Measurements from ENCODE around the gene CABLES2. TPM values are rescaled to one million over a fixed set of nuclear protein-coding genes. Genes with fewer than 3 reads are reported as not detected.
"Not testable (repeated sequence)": the region's sequence is repeated elsewhere in the genome, so short reads cannot be mapped to it uniquely, and the experiment has no call there.

The CABLES2 gene
- total RNA-seq, 1 donor from 2014 or later = 1.0 TPM

GRCh38 chr20:62373631-62374179 is 33.4 kb downstream of the CABLES2 start:
- H3K4me3 ChIP-seq (ENCODE audit: low read length in 3 of 3); H3K27me3 ChIP-seq (ENCODE audit: control insufficient read depth in 3 of 3, insufficient read depth in 3 of 3, low read length in 3 of 3); H3K9me3 ChIP-seq (ENCODE audit: control insufficient read depth in 3 of 3, low read length in 3 of 3); H3K9ac ChIP-seq (ENCODE audit: low read depth in 1 of 3, low read length in 3 of 3); H3K36me3 ChIP-seq (ENCODE audit: control insufficient read depth in 3 of 3, insufficient read depth in 3 of 3, low read length in 3 of 3); H3K27ac ChIP-seq (ENCODE audit: low read depth, low read length): not testable (repeated sequence)
- peaks cover 31 to 51% (median 43%) of the 10 kb centered on the region in 3 donors for H3K4me1 ChIP-seq (ENCODE audit: control insufficient read depth in 3 of 3, insufficient read depth in 3 of 3, low read length in 3 of 3)

DNA sequence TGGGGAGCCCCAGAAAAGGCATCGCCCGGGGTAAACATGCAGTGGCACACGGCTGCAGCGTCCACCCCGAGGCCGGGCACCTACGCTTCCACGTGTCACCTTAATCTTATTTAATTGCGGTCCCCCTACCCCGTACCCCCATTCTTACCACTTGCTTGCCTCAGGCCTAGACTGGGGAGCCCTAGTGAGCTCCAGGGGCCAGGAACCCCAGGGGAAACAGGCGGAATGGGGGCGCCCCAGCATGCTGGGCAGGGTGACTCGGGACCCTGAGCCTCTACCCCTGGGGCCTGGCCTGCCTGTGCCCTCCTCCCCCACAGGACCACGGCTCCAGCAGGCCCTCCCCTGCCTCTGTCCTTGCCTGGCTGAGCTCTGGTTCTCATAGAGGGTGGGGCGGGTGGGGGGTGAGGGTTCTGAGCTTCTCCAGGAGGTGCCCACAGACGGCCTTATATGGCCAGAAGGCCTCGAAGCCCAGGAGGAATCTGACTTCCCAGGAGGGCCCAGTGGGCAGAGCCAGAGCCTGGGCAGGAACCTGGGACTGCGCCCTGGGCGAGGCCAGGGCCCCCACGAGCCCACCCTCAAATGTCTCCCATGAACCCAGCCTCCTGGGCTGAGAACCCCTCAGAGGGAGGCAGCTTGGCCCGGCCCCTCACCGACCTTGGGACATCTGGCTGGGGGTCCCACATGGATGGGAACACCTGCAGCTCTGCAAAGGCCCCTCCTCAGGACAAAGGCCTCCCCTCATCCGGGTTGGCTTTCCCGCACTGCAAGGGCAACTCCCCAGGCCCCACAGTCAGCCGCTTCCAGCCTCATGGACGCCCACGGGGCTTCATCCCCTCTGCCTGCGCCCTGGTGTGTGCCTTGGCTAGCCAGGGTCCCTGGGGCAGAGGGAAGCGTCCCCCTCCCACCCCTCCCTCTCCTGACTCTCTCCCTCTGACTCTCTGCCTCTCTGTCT is 34.8 kb downstream of the CABLES2 start:
- no peaks in the 10 kb centered on the region for H3K36me3 ChIP-seq (ENCODE audit: control insufficient read depth in 3 of 3, insufficient read depth in 3 of 3, low read length in 3 of 3)
- peaks cover 38 to 57% (median 51%) of the 10 kb centered on the region in 3 donors for H3K4me1 ChIP-seq (ENCODE audit: control insufficient read depth in 3 of 3, insufficient read depth in 3 of 3, low read length in 3 of 3)
- no peak overlapping the region for H3K9ac ChIP-seq (ENCODE audit: low read depth in 1 of 3, low read length in 3 of 3)
- H3K9me3 ChIP-seq (ENCODE audit: control insufficient read depth in 3 of 3, low read length in 3 of 3) = no peaks in the 10 kb centered on the region
- no peak overlapping the region for H3K27ac ChIP-seq (ENCODE audit: low read depth, low read length)
- no peak overlapping the region for H3K4me3 ChIP-seq (ENCODE audit: low read length in 3 of 3)
- peaks cover 0 to 9% (median 0%) of the 10 kb centered on the region in 3 donors for H3K27me3 ChIP-seq (ENCODE audit: control insufficient read depth in 3 of 3, insufficient read depth in 3 of 3, low read length in 3 of 3)

DNA sequence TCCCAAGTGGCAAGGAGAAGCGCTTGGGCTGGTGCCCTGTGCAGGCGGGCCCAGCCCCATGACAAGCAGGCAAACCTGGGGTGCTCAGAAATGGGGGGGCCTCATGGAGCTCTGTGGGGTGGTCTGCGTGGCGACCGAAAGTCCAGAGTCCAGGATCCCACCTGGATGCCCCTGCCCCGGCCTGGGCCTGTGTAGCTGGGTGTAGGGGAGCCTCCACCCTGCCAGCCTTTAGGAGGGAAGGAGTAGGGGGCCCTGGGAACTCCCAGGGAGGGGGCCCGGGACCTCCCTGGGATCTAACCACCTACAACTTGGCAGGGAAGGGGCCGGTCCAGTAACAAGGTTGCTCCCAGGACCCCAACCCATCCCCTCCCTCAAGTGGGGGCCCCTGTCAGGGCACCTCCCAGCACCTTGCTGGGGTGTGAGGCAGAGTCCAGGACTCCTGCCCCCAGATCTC is 35.5 kb downstream of the CABLES2 start:
- Histone ChIP-seq H3K9ac (ENCODE audit: low read depth in 1 of 3, low read length in 3 of 3) (no peak overlapping the region), H3K36me3 (ENCODE audit: control insufficient read depth in 3 of 3, insufficient read depth in 3 of 3, low read length in 3 of 3) (no peaks in the 10 kb centered on the region), H3K4me1 (ENCODE audit: control insufficient read depth in 3 of 3, insufficient read depth in 3 of 3, low read length in 3 of 3) (peaks cover 33 to 50% (median 44%) of the 10 kb centered on the region in 3 donors), H3K27me3 (ENCODE audit: control insufficient read depth in 3 of 3, insufficient read depth in 3 of 3, low read length in 3 of 3) (peaks cover 0 to 9% (median 0%) of the 10 kb centered on the region in 3 donors), H3K9me3 (ENCODE audit: control insufficient read depth in 3 of 3, low read length in 3 of 3) (no peaks in the 10 kb centered on the region), H3K4me3 (ENCODE audit: low read length in 3 of 3) (no peak overlapping the region), H3K27ac (ENCODE audit: low read depth, low read length) (no peak overlapping the region)

DNA sequence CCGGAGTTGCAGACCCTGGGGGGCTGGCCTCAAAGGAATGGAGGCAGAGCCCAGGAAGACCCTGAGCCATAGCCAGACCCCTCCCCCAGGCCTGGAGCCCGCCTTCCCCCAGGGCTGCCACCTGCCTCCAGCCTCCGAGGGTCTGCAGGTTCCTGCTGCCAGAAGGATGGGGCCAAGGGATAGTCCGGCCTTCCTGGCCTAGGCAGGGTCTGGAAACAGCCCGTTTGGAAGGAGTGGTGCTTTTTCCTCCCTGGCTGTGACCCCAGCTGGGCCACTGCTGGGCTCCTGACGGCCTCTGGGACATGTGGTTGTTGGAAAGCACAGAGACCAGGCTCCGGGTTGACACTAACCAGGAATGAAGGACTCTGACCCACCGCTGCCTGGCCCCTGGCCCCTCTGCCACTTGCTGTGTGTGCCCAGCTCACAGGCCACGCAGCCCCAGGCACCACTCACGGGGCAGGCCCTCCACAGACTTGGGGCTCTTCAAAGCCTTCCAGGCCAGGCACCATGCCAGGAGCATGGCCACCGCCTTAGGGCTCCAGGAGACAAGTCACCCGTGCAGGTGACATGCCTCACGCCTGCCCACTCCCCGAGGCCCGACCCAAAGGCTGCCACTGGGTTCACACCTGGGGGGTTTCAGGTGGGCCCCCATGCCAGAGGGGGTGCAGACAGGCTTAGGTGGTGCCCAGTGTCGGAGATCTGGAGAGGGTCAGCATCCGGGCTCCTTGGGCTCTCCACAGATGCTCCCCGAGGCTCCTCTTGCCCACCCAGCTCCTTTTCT is 36.1 kb downstream of the CABLES2 start:
- Histone ChIP-seq H3K4me1 (ENCODE audit: control insufficient read depth in 3 of 3, insufficient read depth in 3 of 3, low read length in 3 of 3) (peaks cover 34 to 48% (median 42%) of the 10 kb centered on the region in 3 donors), H3K27me3 (ENCODE audit: control insufficient read depth in 3 of 3, insufficient read depth in 3 of 3, low read length in 3 of 3) (peaks cover 0 to 9% (median under 1%) of the 10 kb centered on the region in 3 donors), H3K9ac (ENCODE audit: low read depth in 1 of 3, low read length in 3 of 3) (peak overlapping the region in 1 of 3 donors; percentile 38), H3K27ac (ENCODE audit: low read depth, low read length) (no peak overlapping the region), H3K4me3 (ENCODE audit: low read length in 3 of 3) (no peak overlapping the region), H3K36me3 (ENCODE audit: control insufficient read depth in 3 of 3, insufficient read depth in 3 of 3, low read length in 3 of 3) (no peaks in the 10 kb centered on the region), H3K9me3 (ENCODE audit: control insufficient read depth in 3 of 3, low read length in 3 of 3) (no peaks in the 10 kb centered on the region)

DNA sequence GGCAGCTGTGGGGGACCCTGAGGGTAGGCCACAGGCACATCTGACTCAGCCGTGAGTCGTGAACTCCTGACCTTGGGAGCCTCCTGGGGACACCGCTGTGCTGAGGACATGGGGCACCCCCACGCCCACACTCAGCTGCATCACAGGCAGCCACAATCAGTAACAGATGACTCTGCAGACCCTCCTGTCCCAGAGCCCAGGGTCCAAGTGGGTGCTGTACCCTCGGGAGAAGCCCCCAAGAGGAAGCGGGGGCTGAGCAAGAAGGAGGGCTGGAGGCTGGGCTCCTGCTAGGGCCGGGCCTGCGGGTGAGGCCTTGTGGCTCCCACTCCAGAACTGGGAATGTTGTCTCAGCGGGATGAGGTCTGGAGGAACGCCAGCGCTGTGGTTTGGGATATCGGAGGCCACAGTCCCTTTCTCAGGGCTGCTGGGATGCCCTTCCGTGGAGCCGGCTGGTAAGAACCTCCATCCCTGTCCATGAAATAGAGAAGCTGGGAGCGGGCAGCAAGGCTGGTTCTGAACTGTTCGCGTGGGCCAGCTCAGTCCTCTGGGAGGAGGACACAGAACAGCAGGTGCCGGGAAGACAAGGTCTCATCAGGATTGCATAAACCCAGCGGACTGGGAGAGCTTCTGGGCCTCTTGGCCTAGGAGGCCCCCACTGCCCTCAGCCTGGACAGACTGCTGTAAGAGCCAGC is 36.8 kb downstream of the CABLES2 start:
- no peaks in the 10 kb centered on the region for H3K36me3 ChIP-seq (ENCODE audit: control insufficient read depth in 3 of 3, insufficient read depth in 3 of 3, low read length in 3 of 3)
- peaks cover 0 to 9% (median 3%) of the 10 kb centered on the region in 3 donors for H3K27me3 ChIP-seq (ENCODE audit: control insufficient read depth in 3 of 3, insufficient read depth in 3 of 3, low read length in 3 of 3)
- H3K9me3 ChIP-seq (ENCODE audit: control insufficient read depth in 3 of 3, low read length in 3 of 3) = no peaks in the 10 kb centered on the region
- no peak overlapping the region for H3K4me3 ChIP-seq (ENCODE audit: low read length in 3 of 3)
- peak overlapping the region; percentile 56 for H3K27ac ChIP-seq (ENCODE audit: low read depth, low read length)
- H3K4me1 ChIP-seq (ENCODE audit: control insufficient read depth in 3 of 3, insufficient read depth in 3 of 3, low read length in 3 of 3) = peaks cover 40 to 54% (median 49%) of the 10 kb centered on the region in 3 donors
- peak overlapping the region in 2 of 3 donors; percentile 38 to 50 for H3K9ac ChIP-seq (ENCODE audit: low read depth in 1 of 3, low read length in 3 of 3)

- H3K9me3 ChIP-seq (ENCODE audit: control insufficient read depth in 3 of 3, low read length in 3 of 3) = no peaks in the 10 kb centered on the region
- peaks cover 0 to 9% (median 3%) of the 10 kb centered on the region in 3 donors for H3K27me3 ChIP-seq (ENCODE audit: control insufficient read depth in 3 of 3, insufficient read depth in 3 of 3, low read length in 3 of 3)
- H3K36me3 ChIP-seq (ENCODE audit: control insufficient read depth in 3 of 3, insufficient read depth in 3 of 3, low read length in 3 of 3) = no peaks in the 10 kb centered on the region
- H3K4me3 ChIP-seq (ENCODE audit: low read length in 3 of 3) = no peak overlapping the region
- peaks cover 45 to 59% (median 54%) of the 10 kb centered on the region in 3 donors for H3K4me1 ChIP-seq (ENCODE audit: control insufficient read depth in 3 of 3, insufficient read depth in 3 of 3, low read length in 3 of 3)
- H3K9ac ChIP-seq (ENCODE audit: low read depth in 1 of 3, low read length in 3 of 3) = peak overlapping the region in 2 of 3 donors; percentile 19 to 62
- H3K27ac ChIP-seq (ENCODE audit: low read depth, low read length) = peak overlapping the region; percentile 56
These were observed 37.3 kb downstream of the CABLES2 start for GRCh38 chr20:62369815-62370114.

DNA sequence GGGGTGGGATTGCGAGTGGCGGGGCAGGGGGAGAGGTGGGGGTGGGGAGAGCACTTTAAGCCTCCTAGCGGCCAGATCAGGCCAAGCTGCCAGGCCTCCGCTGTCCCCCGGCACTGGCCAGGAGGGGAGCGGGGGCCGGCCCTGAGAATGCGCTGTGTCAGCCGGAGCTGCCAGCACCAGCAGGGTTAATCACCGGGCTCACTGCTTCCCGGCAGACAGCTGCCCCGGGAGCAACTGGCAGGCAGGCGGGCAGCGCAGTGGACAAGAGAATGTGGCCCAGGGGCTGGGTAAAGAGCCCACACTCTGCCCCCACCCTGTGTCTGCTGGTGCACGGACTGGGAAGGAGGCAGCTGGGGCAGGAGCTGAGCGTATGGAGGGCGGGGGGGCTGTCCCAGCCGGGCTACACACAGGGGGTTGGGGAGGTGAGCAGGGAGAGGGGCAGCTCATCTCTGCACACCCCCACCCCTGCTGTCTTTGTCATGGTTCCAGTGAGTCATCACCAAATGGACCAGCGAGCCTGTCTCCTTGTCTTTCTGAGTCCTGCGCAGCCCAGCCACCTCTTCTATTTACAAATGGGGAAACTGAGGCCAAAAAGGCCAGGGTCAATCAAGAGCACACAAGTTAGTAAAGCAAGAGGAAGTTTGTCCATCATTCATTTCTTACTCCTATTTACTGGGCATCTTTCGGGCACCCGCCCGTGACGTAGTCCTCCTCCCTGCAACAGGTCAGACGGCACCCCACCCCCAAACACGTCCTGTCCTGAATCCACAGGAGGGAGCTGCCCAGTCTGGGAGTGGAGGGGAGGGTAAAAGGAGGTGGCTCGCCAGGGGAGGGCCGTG is 37.9 kb downstream of the CABLES2 start:
- H3K27me3 ChIP-seq (ENCODE audit: control insufficient read depth in 3 of 3, insufficient read depth in 3 of 3, low read length in 3 of 3) = peaks cover 0 to 6% (median 3%) of the 10 kb centered on the region in 3 donors
- peak overlapping the region in 2 of 3 donors; percentile 19 to 64 for H3K9ac ChIP-seq (ENCODE audit: low read depth in 1 of 3, low read length in 3 of 3)
- no peaks in the 10 kb centered on the region for H3K36me3 ChIP-seq (ENCODE audit: control insufficient read depth in 3 of 3, insufficient read depth in 3 of 3, low read length in 3 of 3)
- H3K4me1 ChIP-seq (ENCODE audit: control insufficient read depth in 3 of 3, insufficient read depth in 3 of 3, low read length in 3 of 3) = peaks cover 50 to 60% (median 60%) of the 10 kb centered on the region in 3 donors
- no peaks in the 10 kb centered on the region for H3K9me3 ChIP-seq (ENCODE audit: control insufficient read depth in 3 of 3, low read length in 3 of 3)
- peak overlapping the region in 2 of 3 donors; percentile 29 to 56 for H3K4me3 ChIP-seq (ENCODE audit: low read length in 3 of 3)
- H3K27ac ChIP-seq (ENCODE audit: low read depth, low read length) = peak overlapping the region; percentile 56

DNA sequence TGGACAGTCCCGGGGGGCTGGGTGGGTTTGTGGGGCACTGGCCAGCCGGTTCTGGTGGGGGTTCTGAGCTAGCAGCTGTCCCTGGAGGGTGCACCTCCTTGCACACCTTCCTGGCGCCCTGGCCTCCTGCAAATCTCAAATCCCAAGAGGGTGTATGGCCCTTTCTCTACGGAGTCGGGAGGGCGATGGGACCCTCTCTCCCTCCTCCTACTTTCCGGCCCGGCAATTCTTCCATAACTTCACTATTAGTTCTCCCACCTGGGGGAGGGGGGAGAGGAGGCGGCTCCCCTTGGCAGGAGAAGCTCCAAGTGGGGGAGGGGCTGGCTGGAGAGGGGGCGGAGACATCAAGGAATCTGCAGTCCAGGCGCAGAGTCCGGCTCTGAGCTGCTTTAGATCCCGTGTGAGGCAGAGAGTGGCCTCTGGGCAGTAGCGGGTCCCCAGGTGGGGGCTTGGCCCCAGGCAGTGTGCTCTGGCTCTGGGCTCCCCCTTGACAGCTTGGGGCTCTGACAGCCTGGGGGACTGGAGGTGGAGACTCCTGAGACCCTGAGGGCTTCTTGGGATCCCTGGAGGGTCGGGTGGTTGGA is 38.6 kb downstream of the CABLES2 start:
- H3K27me3 ChIP-seq (ENCODE audit: control insufficient read depth in 3 of 3, insufficient read depth in 3 of 3, low read length in 3 of 3) = peaks cover 0 to 3% (median 0%) of the 10 kb centered on the region in 3 donors
- peaks cover 58 to 67% (median 67%) of the 10 kb centered on the region in 3 donors for H3K4me1 ChIP-seq (ENCODE audit: control insufficient read depth in 3 of 3, insufficient read depth in 3 of 3, low read length in 3 of 3)
- no peaks in the 10 kb centered on the region for H3K9me3 ChIP-seq (ENCODE audit: control insufficient read depth in 3 of 3, low read length in 3 of 3)
- peak overlapping the region in 1 of 3 donors; percentile 56 for H3K4me3 ChIP-seq (ENCODE audit: low read length in 3 of 3)
- H3K36me3 ChIP-seq (ENCODE audit: control insufficient read depth in 3 of 3, insufficient read depth in 3 of 3, low read length in 3 of 3) = no peaks in the 10 kb centered on the region
- H3K9ac ChIP-seq (ENCODE audit: low read depth in 1 of 3, low read length in 3 of 3) = peak overlapping the region; percentile 20 to 70 (median 32)
- peak overlapping the region; percentile 56 for H3K27ac ChIP-seq (ENCODE audit: low read depth, low read length)

Data from skeletal muscle tissue (tissue), 4 donors.